Tibial nerve (tissue), 4 donors: ENCODE results near the gene DAPK1. TPM values are rescaled to one million over a fixed set of nuclear protein-coding genes. Genes with fewer than 3 reads are reported as not detected.

Experiments
- DNase-seq, 2 donors: peaks; one replicate each; pipeline ENCODE4 v3.0.0-alpha.2; 2019; ENCODE audit warnings: low spot score in 2 of 2
- H3K27ac ChIP-seq, 4 donors: fragments of 200-600 bp; sonication (generic) in 3 of 4; one replicate each; pipeline ENCODE4 v1.5.1; 2017 to 2019; ENCODE audit warnings: mild to moderate bottlenecking in 1 of 4
- H3K27me3 ChIP-seq, 2 donors: fragments of 200-600 bp; sonication (generic) in 1 of 2; one replicate each; pipeline versions ENCODE4 v1.5.1 to v1.6.0; 2017 to 2019
- H3K36me3 ChIP-seq, 3 donors: fragments of 200-600 bp; sonication (generic); one replicate each; pipeline ENCODE4 v1.5.1; 2018 to 2019
- H3K4me1 ChIP-seq, 4 donors: fragments of 200-600 bp; sonication (generic) in 3 of 4; one replicate each; pipeline ENCODE4 v1.5.1; 2017 to 2019
- H3K4me3 ChIP-seq, 4 donors: fragments of 200-600 bp; sonication (generic) in 3 of 4; one replicate each; pipeline ENCODE4 v1.5.1; 2017 to 2019; ENCODE audit warnings: mild to moderate bottlenecking in 1 of 4, moderate library complexity in 1 of 4
- H3K9me3 ChIP-seq, 4 donors: fragments of 200-600 bp; sonication (generic) in 3 of 4; one replicate each; pipeline ENCODE4 v1.5.1; 2017 to 2019
- EP300 ChIP-seq, 2 donors: sonication (generic); formaldehyde crosslinking; IDR thresholded peaks; one replicate each; pipeline ENCODE4 v1.6.1; 2017; ENCODE audit warnings: antibody characterized with exemption in 2 of 2, mild to moderate bottlenecking in 1 of 2
- POLR2A ChIP-seq, 2 donors: fragments of 450-650 bp; IDR thresholded peaks; one replicate each; pipeline ENCODE4 v1.6.1; 2017; ENCODE audit warnings: antibody characterized with exemption in 2 of 2, mild to moderate bottlenecking in 2 of 2, moderate library complexity in 2 of 2
- WGBS, 2 donors: methylation state at CpG; one replicate each; pipeline ENCODE4 v1.1.5; 2018; 5-methylcytosine and 5-hydroxymethylcytosine counted together
- total RNA-seq, 4 donors: library from RNA; depleted of rRNA; stranded (reverse); fragments of >200 nt; gene quantifications; one replicate each; pipeline ENCODE4 v1.1.0, GENCODE V29; 2016
- TF ChIP-seq, protein P1 (sequence below), 5 experiments: fragments of 200-600 bp in 3 of 5; fragments of 450-650 bp in 2 of 5; sonication (generic) in 3 of 5; IDR thresholded peaks; one replicate each; pipeline ENCODE4 v1.5.1; 2016 to 2019; ENCODE audit warnings: antibody characterized with exemption in 5 of 5, mild to moderate bottlenecking in 3 of 5, moderate library complexity in 2 of 5

The DAPK1 gene
- total RNA-seq, 4 donors from 2014 or later = 58.8 to 97.3 (median 64.2) TPM

DNA sequence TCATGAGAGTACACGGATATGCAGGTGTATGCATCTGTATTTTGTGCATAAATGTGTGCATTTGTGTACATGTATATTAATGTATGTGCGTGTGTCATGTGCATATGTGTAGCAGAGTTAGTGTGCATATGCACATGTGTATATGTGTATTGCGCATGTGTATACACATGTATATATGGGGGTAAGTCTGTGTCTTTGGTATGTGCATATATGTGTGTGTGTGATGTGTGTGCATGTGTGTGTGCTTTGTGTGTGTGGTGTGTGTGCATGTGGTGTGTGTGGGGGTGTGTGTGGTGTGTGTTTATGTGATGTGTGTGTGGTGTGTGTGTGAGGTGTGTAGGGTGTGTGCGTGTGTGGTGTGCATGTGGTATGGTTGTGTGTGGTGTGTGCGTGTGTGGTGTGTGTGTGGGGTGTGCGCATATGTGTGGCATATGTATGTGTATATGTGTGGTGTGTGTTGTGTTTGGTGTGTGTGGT lies 215.2 kb downstream of the DAPK1 start:
- no peak for DNase-seq
- Histone ChIP-seq H3K36me3 (no peaks in the 10 kb centered on the region), H3K4me1 (peaks cover 0 to 31% (median 18%) of the 10 kb centered on the region in 4 donors), H3K4me3 (no peak overlapping the region), H3K9me3 (no peaks in the 10 kb centered on the region), H3K27me3 (no peaks in the 10 kb centered on the region), H3K27ac (peak overlapping the region in 2 of 4 donors; percentile 78 to 80)
- 94 to 95% methylated on average over 6 of the region's 6 CpGs for WGBS, 2 donors
- TF ChIP-seq POLR2A (IDR thresholded peaks at IDR 0.05) = no peak
- TF ChIP-seq, protein P1, sequence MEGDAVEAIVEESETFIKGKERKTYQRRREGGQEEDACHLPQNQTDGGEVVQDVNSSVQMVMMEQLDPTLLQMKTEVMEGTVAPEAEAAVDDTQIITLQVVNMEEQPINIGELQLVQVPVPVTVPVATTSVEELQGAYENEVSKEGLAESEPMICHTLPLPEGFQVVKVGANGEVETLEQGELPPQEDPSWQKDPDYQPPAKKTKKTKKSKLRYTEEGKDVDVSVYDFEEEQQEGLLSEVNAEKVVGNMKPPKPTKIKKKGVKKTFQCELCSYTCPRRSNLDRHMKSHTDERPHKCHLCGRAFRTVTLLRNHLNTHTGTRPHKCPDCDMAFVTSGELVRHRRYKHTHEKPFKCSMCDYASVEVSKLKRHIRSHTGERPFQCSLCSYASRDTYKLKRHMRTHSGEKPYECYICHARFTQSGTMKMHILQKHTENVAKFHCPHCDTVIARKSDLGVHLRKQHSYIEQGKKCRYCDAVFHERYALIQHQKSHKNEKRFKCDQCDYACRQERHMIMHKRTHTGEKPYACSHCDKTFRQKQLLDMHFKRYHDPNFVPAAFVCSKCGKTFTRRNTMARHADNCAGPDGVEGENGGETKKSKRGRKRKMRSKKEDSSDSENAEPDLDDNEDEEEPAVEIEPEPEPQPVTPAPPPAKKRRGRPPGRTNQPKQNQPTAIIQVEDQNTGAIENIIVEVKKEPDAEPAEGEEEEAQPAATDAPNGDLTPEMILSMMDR (IDR thresholded peaks at IDR 0.05) = no peak
- no peak for TF ChIP-seq EP300 (IDR thresholded peaks at IDR 0.05)

DNA sequence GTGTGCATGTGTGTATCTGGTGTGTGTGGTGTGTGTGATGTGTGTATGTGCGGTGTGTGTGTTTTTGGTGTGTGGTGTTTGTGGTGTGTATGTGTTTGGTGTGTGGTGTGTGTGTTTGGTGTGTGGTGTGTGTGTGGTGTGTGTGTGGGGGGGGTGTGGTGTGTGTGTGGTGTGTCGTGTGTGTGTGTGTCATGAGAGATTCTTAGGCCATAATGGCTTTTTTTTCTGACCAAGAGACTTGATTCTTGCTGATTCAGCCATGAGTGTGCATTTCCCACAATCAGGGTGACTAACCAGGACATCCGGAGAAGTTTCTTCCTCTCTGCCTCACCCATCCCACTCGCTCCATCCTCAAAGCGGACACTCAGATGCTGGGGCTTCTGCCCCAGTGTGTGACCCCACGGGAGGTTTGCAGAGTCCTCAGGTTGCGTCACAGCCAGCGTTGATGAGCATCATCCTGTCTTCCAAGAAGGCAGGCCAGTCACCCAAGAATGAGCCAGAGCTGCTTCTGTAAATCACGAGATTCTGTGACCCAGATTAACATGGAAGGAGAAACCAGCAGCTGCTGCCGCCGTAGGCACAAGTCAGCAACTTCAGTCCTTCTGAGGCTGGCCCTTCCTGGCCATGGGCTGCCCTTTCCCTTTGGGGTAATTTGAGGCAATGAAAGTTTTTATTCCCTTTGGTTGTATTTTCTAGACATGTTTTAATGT lies 215.8 kb downstream of the DAPK1 start:
- Histone ChIP-seq H3K4me3 (peak overlapping the region in 1 of 4 donors; percentile 13), H3K9me3 (no peaks in the 10 kb centered on the region), H3K36me3 (no peaks in the 10 kb centered on the region), H3K27me3 (no peaks in the 10 kb centered on the region), H3K4me1 (peaks cover 0 to 31% (median 18%) of the 10 kb centered on the region in 4 donors), H3K27ac (peak overlapping the region in 3 of 4 donors; percentile 32 to 80 (median 78))
- WGBS, 2 donors = 30 to 36% methylated on average over 11 of the region's 11 CpGs
- TF ChIP-seq POLR2A (IDR thresholded peaks at IDR 0.05) (peak in 1 of 2 donors; percentile 12), EP300 (IDR thresholded peaks at IDR 0.05) (peak; percentile 58 to 94)
- TF ChIP-seq, protein P1 (IDR thresholded peaks at IDR 0.05) = peak in 2 of 5 experiments; percentile 9 to 10
- DNase-seq = peak; percentile 75 to 88

DNA sequence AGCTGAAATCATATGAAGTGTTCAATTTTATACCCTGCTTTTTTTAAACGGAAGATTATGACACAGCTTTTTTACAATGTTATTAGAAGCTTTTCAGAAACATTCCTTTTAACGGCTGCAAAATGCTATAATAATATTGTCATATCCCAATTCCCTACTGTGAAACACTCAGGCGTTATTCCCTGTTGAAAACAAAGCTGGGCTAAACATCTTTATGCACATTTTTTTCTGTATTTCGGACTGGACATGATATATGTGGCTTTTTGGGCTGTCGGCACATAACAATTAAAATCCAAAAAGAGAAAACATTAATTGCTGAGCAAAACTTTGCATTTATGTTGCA lies 216.3 kb downstream of the DAPK1 start:
- 19 to 23% methylated on average over 5 of the region's 5 CpGs for WGBS, 2 donors
- peak overlapping the region in 1 of 4 donors; percentile 13 for H3K4me3 ChIP-seq

DNA sequence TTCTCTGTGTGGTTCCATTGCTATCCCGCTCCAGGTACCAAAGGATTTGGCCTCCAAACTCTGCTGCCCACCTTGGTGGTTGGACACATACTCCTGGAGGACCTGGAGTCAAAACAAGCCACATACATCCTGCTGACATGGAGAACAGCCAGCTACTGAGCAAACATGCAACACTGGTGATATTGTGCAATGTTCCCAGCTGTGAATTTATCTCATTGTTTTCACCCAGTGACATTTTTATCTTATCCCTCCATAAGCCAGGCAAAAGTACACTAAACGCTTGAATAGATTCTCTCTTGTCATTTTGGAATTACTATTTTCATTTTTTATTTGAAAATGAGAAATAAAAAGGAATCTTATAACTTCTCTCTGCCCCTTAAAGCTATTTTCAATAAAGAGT lies 217.2 kb downstream of the DAPK1 start:
- Histone ChIP-seq H3K4me3 (no peak overlapping the region), H3K27me3 (no peaks in the 10 kb centered on the region), H3K36me3 (no peaks in the 10 kb centered on the region), H3K27ac (peak overlapping the region in 2 of 4 donors; percentile 78 to 80), H3K9me3 (no peaks in the 10 kb centered on the region), H3K4me1 (peaks cover 0 to 31% (median 18%) of the 10 kb centered on the region in 4 donors)
- whole genome bisulfite sequencing, 2 donors = 68 to 69% methylated on average over 2 of the region's 2 CpGs
- DNase-seq = peak in 1 of 2 donors; percentile 78
- TF ChIP-seq EP300 (IDR thresholded peaks at IDR 0.05) = peak; percentile 53 to 87
- TF ChIP-seq POLR2A (IDR thresholded peaks at IDR 0.05) = no peak

More for the DNA sequence above, 216.3 kb downstream of the DAPK1 start:
- Histone ChIP-seq H3K27me3 (no peaks in the 10 kb centered on the region), H3K4me1 (peaks cover 0 to 31% (median 18%) of the 10 kb centered on the region in 4 donors), H3K9me3 (no peaks in the 10 kb centered on the region), H3K27ac (peak overlapping the region in 3 of 4 donors; percentile 32 to 80 (median 78)), H3K36me3 (no peaks in the 10 kb centered on the region)
- TF ChIP-seq, protein P1 (IDR thresholded peaks at IDR 0.05) = no peak
- TF ChIP-seq EP300 (IDR thresholded peaks at IDR 0.05) = no peak
- TF ChIP-seq POLR2A (IDR thresholded peaks at IDR 0.05) = no peak
- no peak for DNase-seq

DNA sequence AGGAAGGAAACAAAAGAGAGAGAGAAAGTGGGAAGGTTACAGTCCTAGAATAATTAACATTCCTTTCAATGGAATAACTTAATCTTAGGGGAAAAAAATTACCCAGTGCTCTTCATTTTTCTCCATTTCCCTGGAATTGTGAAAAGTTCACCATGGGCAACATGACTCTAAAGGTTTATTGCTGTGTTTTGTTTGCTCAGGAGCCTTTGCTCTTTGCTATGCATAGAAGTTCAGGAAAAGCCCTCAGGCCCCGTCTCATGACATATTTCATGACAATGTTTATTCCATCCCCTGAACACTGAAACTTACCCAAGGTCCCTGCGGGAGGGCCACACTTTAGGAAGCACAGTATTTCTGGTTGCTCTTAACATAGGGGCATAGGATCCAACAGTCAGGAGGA lies 218.5 kb downstream of the DAPK1 start:
- peaks cover 0 to 31% (median 18%) of the 10 kb centered on the region in 4 donors for H3K4me1 ChIP-seq
- no peak for TF ChIP-seq EP300 (IDR thresholded peaks at IDR 0.05)
- no peak for TF ChIP-seq POLR2A (IDR thresholded peaks at IDR 0.05)
- TF ChIP-seq, protein P1 (IDR thresholded peaks at IDR 0.05) = no peak
- no peaks in the 10 kb centered on the region for H3K36me3 ChIP-seq
- H3K27ac ChIP-seq = peak overlapping the region in 1 of 4 donors; percentile 17
- 74 to 75% methylated on average over 2 of the region's 2 CpGs for WGBS, 2 donors
- no peak for DNase-seq
- no peak overlapping the region for H3K4me3 ChIP-seq
- H3K27me3 ChIP-seq = no peaks in the 10 kb centered on the region
- H3K9me3 ChIP-seq = no peaks in the 10 kb centered on the region
